Measurements from ENCODE around the gene ANXA8. TPM values are rescaled to one million over a fixed set of nuclear protein-coding genes. Genes with fewer than 3 reads are reported as not detected.
"Not testable (repeated sequence)": the region's sequence is repeated elsewhere in the genome, so short reads cannot be mapped to it uniquely, and the experiment has no call there.

Gene ANXA8
- total RNA-seq, 1 experiment from 2014 or later: 172 TPM

DNA sequence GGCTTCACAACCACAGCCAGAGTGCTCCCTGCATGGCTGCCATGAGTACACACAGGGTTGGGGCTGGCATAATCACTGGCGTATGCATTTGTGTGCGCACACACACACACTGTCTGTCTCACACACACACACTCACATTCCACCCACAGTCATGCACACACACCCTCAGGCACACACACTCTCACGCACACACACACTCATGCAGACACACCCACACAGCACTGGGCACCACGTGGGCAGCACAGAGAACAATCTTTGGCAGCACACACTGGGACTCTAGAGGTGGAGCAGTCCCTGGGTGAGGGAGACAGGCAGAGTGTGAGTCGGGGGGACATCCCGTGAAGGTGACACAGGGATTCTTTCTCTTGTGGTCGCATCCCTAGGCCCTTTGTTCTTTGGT is 10.4 kb downstream of the ANXA8 start:
- H4K20me1 ChIP-seq (ENCODE audit: insufficient read depth); H3K9me2 ChIP-seq (ENCODE audit: insufficient read depth); H3K4me2 ChIP-seq; H3K4me3 ChIP-seq; DNase-seq; H3K27me3 ChIP-seq (ENCODE audit: insufficient read depth, low read depth); H3K27ac ChIP-seq; H2AFZ ChIP-seq; H3K36me3 ChIP-seq (ENCODE audit: low read depth); H3K4me1 ChIP-seq (replicated peaks; ENCODE audit: insufficient read depth); H3K79me2 ChIP-seq (ENCODE audit: low read depth); H3K9me3 ChIP-seq (ENCODE audit: insufficient read depth, low read depth); intact Hi-C loops (cut with micrococcal nuclease; ENCODE audit: unreplicated experiment); CTCF ChIA-PET; H3F3A ChIP-seq (ENCODE audit: insufficient read depth, low read depth); POLR2A ChIA-PET (ENCODE audit: unreplicated experiment): not testable (repeated sequence)
- TSS peak; percentile 2 for BruUV-seq (replicated peaks)

DNA sequence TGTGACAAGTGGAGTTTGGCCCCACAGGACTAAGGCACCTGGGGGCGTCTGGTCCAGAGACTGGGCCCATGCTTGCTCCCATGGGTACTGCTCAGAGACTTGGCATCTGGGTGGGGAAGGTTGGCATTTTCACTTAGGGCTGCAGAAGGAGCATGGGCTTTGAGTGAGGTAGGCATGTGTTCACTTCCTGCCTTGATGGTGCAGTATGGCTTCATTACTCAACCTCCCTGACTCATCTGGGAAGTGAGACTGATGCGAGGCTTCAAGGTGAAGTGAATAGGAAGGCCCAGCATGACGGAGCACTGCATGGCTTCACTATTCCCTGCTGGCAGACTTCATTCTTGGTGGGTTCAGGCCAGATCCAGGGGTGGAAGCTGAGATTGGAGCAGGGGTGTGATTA is 11.3 kb downstream of the ANXA8 start:
- H3K4me3 ChIP-seq; H3K79me2 ChIP-seq (ENCODE audit: low read depth); H3K27me3 ChIP-seq (ENCODE audit: insufficient read depth, low read depth); H3K4me1 ChIP-seq (replicated peaks; ENCODE audit: insufficient read depth); H3K9me3 ChIP-seq (ENCODE audit: insufficient read depth, low read depth); DNase-seq; POLR2A ChIA-PET (ENCODE audit: unreplicated experiment); H2AFZ ChIP-seq; BruUV-seq (replicated peaks); H3K4me2 ChIP-seq; H3F3A ChIP-seq (ENCODE audit: insufficient read depth, low read depth); H3K9me2 ChIP-seq (ENCODE audit: insufficient read depth); CTCF ChIA-PET; H3K36me3 ChIP-seq (ENCODE audit: low read depth); intact Hi-C loops (cut with micrococcal nuclease; ENCODE audit: unreplicated experiment); H4K20me1 ChIP-seq (ENCODE audit: insufficient read depth): not testable (repeated sequence)
- H3K27ac ChIP-seq: peak overlapping the region; percentile 78

DNA sequence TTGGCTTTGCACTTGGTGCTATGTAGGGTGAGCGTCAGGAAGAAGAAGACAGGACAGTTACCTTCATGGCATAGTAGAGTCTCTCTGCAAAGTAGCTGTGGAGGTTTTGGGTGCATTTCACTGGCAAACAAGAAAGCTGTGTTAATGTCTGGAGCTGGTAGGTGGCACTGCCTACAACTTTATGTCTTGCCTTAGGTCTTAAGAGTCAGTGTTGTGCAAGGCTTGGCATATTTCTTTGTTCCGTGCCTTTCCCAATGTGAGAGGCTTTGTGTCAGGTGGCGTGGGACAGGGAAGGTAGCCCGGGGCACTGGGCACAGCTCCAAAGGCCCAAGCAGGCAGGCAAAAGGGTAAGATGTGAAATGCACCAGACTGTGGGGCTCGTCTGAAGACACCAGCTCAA is 11.8 kb downstream of the ANXA8 start:
- H3K4me1 ChIP-seq (replicated peaks; ENCODE audit: insufficient read depth); H2AFZ ChIP-seq; H3K27me3 ChIP-seq (ENCODE audit: insufficient read depth, low read depth); H3K9me3 ChIP-seq (ENCODE audit: insufficient read depth, low read depth); POLR2A ChIA-PET (ENCODE audit: unreplicated experiment); H3F3A ChIP-seq (ENCODE audit: insufficient read depth, low read depth); CTCF ChIA-PET; H3K4me3 ChIP-seq; DNase-seq; intact Hi-C loops (cut with micrococcal nuclease; ENCODE audit: unreplicated experiment); BruUV-seq (replicated peaks); H3K9me2 ChIP-seq (ENCODE audit: insufficient read depth); H3K79me2 ChIP-seq (ENCODE audit: low read depth); H4K20me1 ChIP-seq (ENCODE audit: insufficient read depth); H3K4me2 ChIP-seq; H3K36me3 ChIP-seq (ENCODE audit: low read depth): not testable (repeated sequence)
- H3K27ac ChIP-seq: peak overlapping the region; percentile 78

DNA sequence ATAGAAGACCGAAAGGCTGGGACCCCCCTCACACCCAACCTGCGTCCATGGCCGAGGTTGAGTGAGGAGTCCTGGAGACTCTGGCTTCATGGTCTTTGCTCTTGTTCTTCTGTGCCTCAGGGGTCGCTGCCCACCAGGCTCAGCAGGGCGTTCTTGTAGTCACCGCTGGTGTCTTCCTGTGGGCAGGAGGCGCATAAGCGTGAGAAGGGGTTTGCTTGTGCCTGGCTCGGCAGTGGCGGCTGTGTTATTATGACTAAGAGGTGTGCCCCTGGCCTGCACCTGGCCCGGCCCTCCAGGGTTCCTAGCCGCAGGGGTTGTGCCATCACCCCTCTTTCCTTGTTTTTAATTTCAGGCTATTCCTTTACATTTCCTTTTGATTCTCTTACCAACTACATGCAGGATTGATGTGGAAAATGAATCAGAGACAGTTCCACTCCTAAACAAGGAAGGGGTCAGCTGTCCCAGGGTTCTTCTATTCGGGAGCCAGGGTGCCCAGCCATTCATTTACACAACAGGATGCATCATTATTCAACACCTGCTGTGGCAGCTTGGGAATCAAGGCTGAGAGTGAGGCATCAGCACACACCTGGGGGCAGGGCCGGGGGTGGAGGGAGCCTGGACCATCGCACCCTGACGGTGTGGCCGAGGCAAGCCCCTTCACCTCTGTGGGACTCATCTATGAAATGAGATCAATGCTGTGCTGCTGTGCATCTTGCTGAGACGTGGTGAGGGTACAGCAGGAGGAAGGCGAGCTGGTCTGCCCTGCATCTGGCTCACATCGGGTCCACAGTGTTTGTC is 15.0 kb downstream of the ANXA8 start:
- H3K4me1 ChIP-seq (replicated peaks; ENCODE audit: insufficient read depth); H3K36me3 ChIP-seq (ENCODE audit: low read depth); H4K20me1 ChIP-seq (ENCODE audit: insufficient read depth); H3K4me3 ChIP-seq; intact Hi-C loops (cut with micrococcal nuclease; ENCODE audit: unreplicated experiment); DNase-seq; BruUV-seq (replicated peaks); H3K79me2 ChIP-seq (ENCODE audit: low read depth); H3K27me3 ChIP-seq (ENCODE audit: insufficient read depth, low read depth); H3K9me3 ChIP-seq (ENCODE audit: insufficient read depth, low read depth); POLR2A ChIA-PET (ENCODE audit: unreplicated experiment); H2AFZ ChIP-seq; H3K4me2 ChIP-seq; H3K9me2 ChIP-seq (ENCODE audit: insufficient read depth); H3K27ac ChIP-seq; H3F3A ChIP-seq (ENCODE audit: insufficient read depth, low read depth); CTCF ChIA-PET: not testable (repeated sequence)

DNA sequence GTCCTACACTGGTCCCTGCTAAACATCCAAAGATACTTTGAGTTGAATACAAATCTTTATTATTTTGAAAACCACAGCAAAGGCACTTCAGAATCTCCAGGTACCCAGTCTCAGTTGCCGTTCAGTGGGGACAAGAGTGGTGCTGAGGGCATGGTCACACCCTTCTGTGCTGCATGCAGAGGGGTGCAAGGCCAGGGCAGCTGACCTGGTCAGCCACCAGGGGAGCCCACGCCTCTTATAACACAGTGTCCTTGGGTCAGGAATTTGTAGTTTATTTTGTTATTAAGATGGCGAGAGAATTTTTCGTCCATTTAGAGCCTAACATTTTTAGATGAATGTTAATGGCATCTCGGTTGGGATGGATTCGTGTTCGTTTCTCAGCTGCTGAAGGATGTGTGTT is 16.0 kb downstream of the ANXA8 start:
- CTCF ChIA-PET; H3F3A ChIP-seq (ENCODE audit: insufficient read depth, low read depth); H3K79me2 ChIP-seq (ENCODE audit: low read depth); H3K4me3 ChIP-seq; intact Hi-C loops (cut with micrococcal nuclease; ENCODE audit: unreplicated experiment); H4K20me1 ChIP-seq (ENCODE audit: insufficient read depth); H3K36me3 ChIP-seq (ENCODE audit: low read depth); H3K9me3 ChIP-seq (ENCODE audit: insufficient read depth, low read depth); H3K27me3 ChIP-seq (ENCODE audit: insufficient read depth, low read depth); H3K27ac ChIP-seq; H2AFZ ChIP-seq; DNase-seq; POLR2A ChIA-PET (ENCODE audit: unreplicated experiment); BruUV-seq (replicated peaks); H3K9me2 ChIP-seq (ENCODE audit: insufficient read depth); H3K4me2 ChIP-seq: not testable (repeated sequence)
- H3K4me1 ChIP-seq (replicated peaks; ENCODE audit: insufficient read depth): peaks cover 11% of the 10 kb centered on the region

DNA sequence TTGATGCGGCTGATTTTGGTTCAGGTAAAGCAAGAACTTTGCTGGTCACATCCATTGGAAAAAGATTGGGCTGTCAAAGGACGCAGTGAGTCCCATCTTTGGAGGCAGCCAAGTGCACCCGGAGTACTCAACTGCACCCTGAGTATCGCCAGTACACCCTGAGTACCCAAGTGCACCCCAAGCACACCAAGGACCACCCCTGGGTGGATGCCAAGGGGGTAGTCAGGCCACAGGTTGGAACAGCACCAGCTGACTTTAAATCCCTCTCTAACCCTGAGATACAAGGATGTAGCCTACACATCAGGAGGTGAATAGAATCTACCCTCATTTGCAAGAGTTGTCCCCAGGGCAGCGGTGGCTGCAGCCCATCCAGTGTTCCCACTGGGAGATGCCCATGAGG is 16.5 kb downstream of the ANXA8 start:
- H3K4me2 ChIP-seq; H3K4me3 ChIP-seq; H4K20me1 ChIP-seq (ENCODE audit: insufficient read depth); H3K36me3 ChIP-seq (ENCODE audit: low read depth); CTCF ChIA-PET; POLR2A ChIA-PET (ENCODE audit: unreplicated experiment); BruUV-seq (replicated peaks); intact Hi-C loops (cut with micrococcal nuclease; ENCODE audit: unreplicated experiment); H3K27me3 ChIP-seq (ENCODE audit: insufficient read depth, low read depth); H3K9me2 ChIP-seq (ENCODE audit: insufficient read depth); H3K79me2 ChIP-seq (ENCODE audit: low read depth); H3K9me3 ChIP-seq (ENCODE audit: insufficient read depth, low read depth); DNase-seq; H3K27ac ChIP-seq; H2AFZ ChIP-seq; H3F3A ChIP-seq (ENCODE audit: insufficient read depth, low read depth): not testable (repeated sequence)
- H3K4me1 ChIP-seq (replicated peaks; ENCODE audit: insufficient read depth): peaks cover 11% of the 10 kb centered on the region

DNA sequence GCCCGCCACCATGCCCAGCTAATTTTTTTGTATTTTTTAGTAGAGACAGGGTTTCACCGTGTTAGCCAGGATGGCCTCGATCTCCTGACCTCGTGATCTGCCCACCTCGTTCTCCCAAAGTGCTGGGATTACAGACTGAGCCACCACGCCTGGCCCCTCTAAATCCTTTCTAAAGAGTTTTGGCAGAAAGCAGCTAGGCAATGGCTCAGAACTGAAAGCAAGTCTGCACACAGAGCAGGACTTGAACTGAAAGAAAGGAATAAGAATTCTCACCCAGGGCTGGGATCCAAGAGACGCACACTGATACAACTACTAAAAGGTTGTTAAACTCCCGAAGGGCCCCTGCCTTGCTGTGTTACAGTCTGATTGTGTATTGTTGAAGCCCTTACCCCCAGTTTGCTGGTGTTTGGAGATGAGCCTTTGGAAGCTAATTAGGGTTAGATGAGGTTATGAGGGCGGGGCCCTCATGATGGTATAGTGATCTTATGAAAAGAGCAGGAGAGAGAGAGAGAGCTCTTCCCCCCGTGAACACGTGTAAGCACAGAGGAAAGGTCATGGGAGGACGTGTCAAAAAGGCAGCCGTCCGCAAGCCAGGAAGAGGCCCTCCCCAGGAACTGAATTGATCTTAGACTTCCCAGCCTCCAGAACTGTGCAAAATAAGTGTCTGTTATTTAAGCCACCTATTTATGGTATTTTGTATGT is 18.5 kb downstream of the ANXA8 start:
- H3K27ac ChIP-seq; BruUV-seq (replicated peaks); H4K20me1 ChIP-seq (ENCODE audit: insufficient read depth); H3K9me2 ChIP-seq (ENCODE audit: insufficient read depth); POLR2A ChIA-PET (ENCODE audit: unreplicated experiment); H3K36me3 ChIP-seq (ENCODE audit: low read depth); H2AFZ ChIP-seq; H3K4me2 ChIP-seq; H3K9me3 ChIP-seq (ENCODE audit: insufficient read depth, low read depth); H3K79me2 ChIP-seq (ENCODE audit: low read depth); H3K27me3 ChIP-seq (ENCODE audit: insufficient read depth, low read depth); H3F3A ChIP-seq (ENCODE audit: insufficient read depth, low read depth); intact Hi-C loops (cut with micrococcal nuclease; ENCODE audit: unreplicated experiment); H3K4me3 ChIP-seq; DNase-seq; CTCF ChIA-PET: not testable (repeated sequence)
- peaks cover 25% of the 10 kb centered on the region for H3K4me1 ChIP-seq (replicated peaks; ENCODE audit: insufficient read depth)

All from PC-9 (cell line).